Renal cortex interstitium (tissue), 11 donors: Measurements from ENCODE around the gene MRPS7. TPM values are rescaled to one million over a fixed set of nuclear protein-coding genes. Genes with fewer than 3 reads are reported as not detected.
"Not testable (repeated sequence)": the region's sequence is repeated elsewhere in the genome, so short reads cannot be mapped to it uniquely, and the experiment has no call there.

Experiments
- DNase-seq, 11 donors: peaks; one replicate each; pipeline ENCODE4 v3.0.0-alpha.2; 2013; ENCODE audit warnings: low read depth in 9 of 11, low spot score in 4 of 11; ENCODE audit errors: extremely low read depth in 1 of 11
- polyA plus RNA-seq, 3 donors: library from polyadenylated mRNA; unstranded; fragments of 120-200 nt; gene quantifications; one replicate each; pipeline ENCODE4 v1.2.1, GENCODE V29; 2013; ENCODE audit not compliant: insufficient read length in 3 of 3

Gene MRPS7
- polyA plus RNA-seq, 3 donors = 66.3 to 77.0 (median 72.5) TPM

- DNase-seq = peak; percentile 90 to 98 (median 95)
Measured at GRCh38 chr17:75289115-75289831, 27.6 kb downstream of the MRPS7 start, which contains the start of gene SLC25A19. Gene SLC25A19 (minus strand): TSS chr17:75289433. CDS start chr17:75286764, 2,669 bp downstream.

GRCh38 chr17:75289832-75290337, 28.2 kb downstream of the MRPS7 start:
- DNase-seq = peak in 8 of 11 donors; percentile 19 to 37 (median 25)

GRCh38 chr17:75292810-75293448, 31.2 kb downstream of the MRPS7 start:
- not testable (repeated sequence) for DNase-seq

- DNase-seq = no peak
Measured at GRCh38 chr17:75295201-75296158, 33.8 kb downstream of the MRPS7 start.

GRCh38 chr17:75300280-75300679, 38.6 kb downstream of the MRPS7 start:
- DNase-seq = no peak

GRCh38 chr17:75301049-75301448, 39.4 kb downstream of the MRPS7 start:
- no peak for DNase-seq

GRCh38 chr17:75301502-75302206, 40.0 kb downstream of the MRPS7 start:
- DNase-seq = no peak

- no peak for DNase-seq
Measured at GRCh38 chr17:75307957-75308731, 46.5 kb downstream of the MRPS7 start.

GRCh38 chr17:75308732-75309629, 47.3 kb downstream of the MRPS7 start:
- no peak for DNase-seq

GRCh38 chr17:75313941-75314551, 52.4 kb downstream of the MRPS7 start:
- no peak for DNase-seq

GRCh38 chr17:75315541-75316243, 54.0 kb downstream of the MRPS7 start:
- no peak for DNase-seq

Other genes with a start within 250 kb of the MRPS7 start
- 10 to 100 TPM; 26.1 to 28.4 (median 27.0) TPM for gene MRPL58, start 249.2 kb upstream of the MRPS7 start, polyA plus RNA-seq
- 100 to 1,000 TPM; 297 to 353 (median 303) TPM for gene ATP5PD, start 214.9 kb upstream of the MRPS7 start, polyA plus RNA-seq
- 10 to 100 TPM; 28.8 to 32.0 (median 30.2) TPM for gene KCTD2, start 214.7 kb upstream of the MRPS7 start, polyA plus RNA-seq
- gene SLC16A5, start 173.9 kb upstream of the MRPS7 start, polyA plus RNA-seq = 10 to 100 TPM; 22.0 to 38.4 (median 26.1) TPM
- 10 to 100 TPM; 15.2 to 17.7 (median 15.8) TPM for gene ARMC7, start 151.9 kb upstream of the MRPS7 start, polyA plus RNA-seq
- 10 to 100 TPM; 46.9 to 70.1 (median 61.7) TPM for gene NT5C, start 130.1 kb upstream of the MRPS7 start, polyA plus RNA-seq
- gene JPT1, start 107.4 kb upstream of the MRPS7 start, polyA plus RNA-seq = 100 to 1,000 TPM in 2 of 3 donors, 10 to 100 TPM in 1; 98.8 to 104 (median 104) TPM
- gene SUMO2, start 78.9 kb upstream of the MRPS7 start, polyA plus RNA-seq = 100 to 1,000 TPM; 609 to 769 (median 709) TPM
- gene NUP85, start 56.2 kb upstream of the MRPS7 start, polyA plus RNA-seq = 10 to 100 TPM; 69.4 to 74.8 (median 70.6) TPM
- gene GGA3, start 273 bp upstream of the MRPS7 start, polyA plus RNA-seq = 10 to 100 TPM; 44.3 to 46.9 (median 44.3) TPM
- 10 to 100 TPM; 18.5 to 22.3 (median 20.4) TPM for gene MIF4GD, start 9.4 kb downstream of the MRPS7 start, polyA plus RNA-seq
- gene SLC25A19, start 27.6 kb downstream of the MRPS7 start, polyA plus RNA-seq = 1 to 10 TPM; 7.1 to 8.7 (median 8.7) TPM
- gene GRB2, start 143.8 kb downstream of the MRPS7 start, polyA plus RNA-seq = 100 to 1,000 TPM in 2 of 3 donors, 10 to 100 TPM in 1; 94.8 to 103 (median 102) TPM
- 100 to 1,000 TPM in 1 of 3 donors, 10 to 100 TPM in 2; 91.6 to 101 (median 96.7) TPM for gene TMEM94, start 194.8 kb downstream of the MRPS7 start, polyA plus RNA-seq